SIG-M5 (cell line): ENCODE measurements around the gene GNAI3.
A peak's percentile ranks its signal among the peaks of the same experiment; 100 is the strongest.

Experiments used
- DNase-seq: peaks from one replicate; lab custom pipeline; 2025; lab: John Stamatoyannopoulos, UW

Gene GNAI3

GRCh38 chr1:109598655-109599054 is 50.2 kb downstream of the GNAI3 start:
- no peak for DNase-seq

- no peak for DNase-seq
These were observed 54.8 kb downstream of the GNAI3 start for GRCh38 chr1:109603229-109603628.

GRCh38 chr1:109605381-109605780 is 57.0 kb downstream of the GNAI3 start:
- no peak for DNase-seq

- no peak for DNase-seq
These were observed 61.5 kb downstream of the GNAI3 start for GRCh38 chr1:109609881-109610280.

- no peak for DNase-seq
These were observed 62.3 kb downstream of the GNAI3 start for GRCh38 chr1:109610609-109611307.

- DNase-seq = no peak
These were observed 63.0 kb downstream of the GNAI3 start for GRCh38 chr1:109611308-109611990.

- DNase-seq = no peak
These were observed 65.1 kb downstream of the GNAI3 start for GRCh38 chr1:109613361-109614147.

GRCh38 chr1:109615879-109616278 is 67.5 kb downstream of the GNAI3 start:
- DNase-seq = peak; percentile 87

GRCh38 chr1:109616391-109616790 is 68.0 kb downstream of the GNAI3 start:
- no peak for DNase-seq

- peak; percentile 27 for DNase-seq
These were observed 68.9 kb downstream of the GNAI3 start for GRCh38 chr1:109617291-109617801.

- DNase-seq = no peak
These were observed 70.5 kb downstream of the GNAI3 start for GRCh38 chr1:109618661-109619575.

- DNase-seq = no peak
These were observed 71.4 kb downstream of the GNAI3 start, which contains the start of the genes AMPD2 and GNAT2 for GRCh38 chr1:109619576-109620400. Gene AMPD2 (plus strand): TSS chr1:109619837. CDS start chr1:109621176, 1,339 bp downstream. Gene GNAT2 (minus strand): TSS chr1:109619616. CDS start chr1:109612870, 6,746 bp downstream.

GRCh38 chr1:109620401-109620791 is 72.0 kb downstream of the GNAI3 start:
- DNase-seq = no peak

GRCh38 chr1:109620841-109621286 is 72.4 kb downstream of the GNAI3 start:
- peak; percentile 78 for DNase-seq

GRCh38 chr1:109621379-109622136 is 73.1 kb downstream of the GNAI3 start:
- DNase-seq = no peak

- DNase-seq = no peak
These were observed 73.9 kb downstream of the GNAI3 start for GRCh38 chr1:109622137-109622892.

GRCh38 chr1:109622895-109623294 is 74.5 kb downstream of the GNAI3 start:
- DNase-seq = no peak

- no peak for DNase-seq
These were observed 75.3 kb downstream of the GNAI3 start for GRCh38 chr1:109623601-109624161.
